Measurements from ENCODE around the gene RABGEF1. TPM values are rescaled to one million over a fixed set of nuclear protein-coding genes. Genes with fewer than 3 reads are reported as not detected.

The RABGEF1 gene
- polyA plus RNA-seq, 1 of the 3 experiments (the other 2 are of a cell fraction) = 25.6 TPM

DNA sequence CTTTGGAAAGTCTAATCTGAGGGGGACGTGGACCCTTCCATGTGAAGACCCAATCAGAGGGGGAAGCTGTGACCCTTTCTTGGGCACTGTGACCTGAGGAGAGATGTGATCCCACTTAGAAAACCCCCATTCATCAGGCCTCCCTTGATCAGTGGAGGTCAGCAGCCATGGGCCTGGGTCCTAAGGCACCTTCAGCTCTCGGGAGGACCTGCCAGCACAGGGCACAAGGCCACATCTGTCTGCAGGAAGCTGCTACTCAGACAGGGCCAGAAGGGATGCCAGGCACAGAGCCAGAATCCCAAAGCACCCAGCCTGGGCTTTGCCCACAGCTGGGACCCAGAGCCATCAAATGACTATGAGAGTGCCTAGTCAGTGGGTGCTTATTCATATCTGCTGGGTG, 14.7 kb upstream of the RABGEF1 start:
- Histone ChIP-seq H3K9ac (no peak overlapping the region), H3K9me2 (no peaks in the 10 kb centered on the region), H3K27me3 (ENCODE audit: insufficient read depth) (no peaks in the 10 kb centered on the region), H3K36me3 (replicated peaks in 1 of 2; ENCODE audit: control insufficient read depth in 1 of 2, insufficient read depth in 2 of 2, low read length in 1 of 2) (peaks cover 7 to 59% of the 10 kb centered on the region in 2 experiments), H3K9me3 (peaks cover 11% of the 10 kb centered on the region; the same call in 1 of the 2 replicates), H4K20me1 (ENCODE audit: insufficient read depth) (no peaks in the 10 kb centered on the region), H3K4me2 (no peak overlapping the region), H2AFZ (ENCODE audit: low read depth) (no peak overlapping the region), H3K27ac (ENCODE audit: low read depth in 2 of 2, low read length in 1 of 2) (no peak overlapping the region), H3K4me1 (ENCODE audit: control insufficient read depth in 1 of 2, insufficient read depth in 2 of 2, low read depth in 1 of 2, low read length in 1 of 2) (no peaks in the 10 kb centered on the region), H3F3A (replicated peaks; ENCODE audit: insufficient read depth) (no peaks in the 10 kb centered on the region), H3K79me2 (ENCODE audit: insufficient read depth) (no peaks in the 10 kb centered on the region), H3K4me3 (ENCODE audit: low read depth in 2 of 2, low read length in 1 of 2) (no peak overlapping the region)
- no peak for TF ChIP-seq GABPA (IDR thresholded peaks at IDR 0.05; ENCODE audit: low read depth)
- no peak for TF ChIP-seq NRF1 (IDR thresholded peaks at IDR 0.05; ENCODE audit: low read depth, low read length)
- no peak for TF ChIP-seq RFX5 (IDR thresholded peaks at IDR 0.05; ENCODE audit: low read length)
- TF ChIP-seq, protein P1, sequence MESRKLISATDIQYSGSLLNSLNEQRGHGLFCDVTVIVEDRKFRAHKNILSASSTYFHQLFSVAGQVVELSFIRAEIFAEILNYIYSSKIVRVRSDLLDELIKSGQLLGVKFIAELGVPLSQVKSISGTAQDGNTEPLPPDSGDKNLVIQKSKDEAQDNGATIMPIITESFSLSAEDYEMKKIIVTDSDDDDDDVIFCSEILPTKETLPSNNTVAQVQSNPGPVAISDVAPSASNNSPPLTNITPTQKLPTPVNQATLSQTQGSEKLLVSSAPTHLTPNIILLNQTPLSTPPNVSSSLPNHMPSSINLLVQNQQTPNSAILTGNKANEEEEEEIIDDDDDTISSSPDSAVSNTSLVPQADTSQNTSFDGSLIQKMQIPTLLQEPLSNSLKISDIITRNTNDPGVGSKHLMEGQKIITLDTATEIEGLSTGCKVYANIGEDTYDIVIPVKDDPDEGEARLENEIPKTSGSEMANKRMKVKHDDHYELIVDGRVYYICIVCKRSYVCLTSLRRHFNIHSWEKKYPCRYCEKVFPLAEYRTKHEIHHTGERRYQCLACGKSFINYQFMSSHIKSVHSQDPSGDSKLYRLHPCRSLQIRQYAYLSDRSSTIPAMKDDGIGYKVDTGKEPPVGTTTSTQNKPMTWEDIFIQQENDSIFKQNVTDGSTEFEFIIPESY (IDR thresholded peaks at IDR 0.05; ENCODE audit: borderline replicate concordance, low read depth) = no peak
- TF ChIP-seq, protein P2, sequence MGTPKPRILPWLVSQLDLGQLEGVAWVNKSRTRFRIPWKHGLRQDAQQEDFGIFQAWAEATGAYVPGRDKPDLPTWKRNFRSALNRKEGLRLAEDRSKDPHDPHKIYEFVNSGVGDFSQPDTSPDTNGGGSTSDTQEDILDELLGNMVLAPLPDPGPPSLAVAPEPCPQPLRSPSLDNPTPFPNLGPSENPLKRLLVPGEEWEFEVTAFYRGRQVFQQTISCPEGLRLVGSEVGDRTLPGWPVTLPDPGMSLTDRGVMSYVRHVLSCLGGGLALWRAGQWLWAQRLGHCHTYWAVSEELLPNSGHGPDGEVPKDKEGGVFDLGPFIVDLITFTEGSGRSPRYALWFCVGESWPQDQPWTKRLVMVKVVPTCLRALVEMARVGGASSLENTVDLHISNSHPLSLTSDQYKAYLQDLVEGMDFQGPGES (IDR thresholded peaks at IDR 0.05; ENCODE audit: low read depth, low read length) = no peak
- no peak for TF ChIP-seq JUND (IDR thresholded peaks at IDR 0.05)
- no peak for DNase-seq
- ChIA-PET CTCF (interaction anchor here (1.6 kb wide), 1 partner anchor 8 kb away, joined by 6 read pairs; no protein-coding TSS in a partner anchor), POLR2A (no interaction called here)
- 100% methylated on average over 2 of the region's 2 CpGs for WGBS (ENCODE audit: low lambda C conversion rate)

DNA sequence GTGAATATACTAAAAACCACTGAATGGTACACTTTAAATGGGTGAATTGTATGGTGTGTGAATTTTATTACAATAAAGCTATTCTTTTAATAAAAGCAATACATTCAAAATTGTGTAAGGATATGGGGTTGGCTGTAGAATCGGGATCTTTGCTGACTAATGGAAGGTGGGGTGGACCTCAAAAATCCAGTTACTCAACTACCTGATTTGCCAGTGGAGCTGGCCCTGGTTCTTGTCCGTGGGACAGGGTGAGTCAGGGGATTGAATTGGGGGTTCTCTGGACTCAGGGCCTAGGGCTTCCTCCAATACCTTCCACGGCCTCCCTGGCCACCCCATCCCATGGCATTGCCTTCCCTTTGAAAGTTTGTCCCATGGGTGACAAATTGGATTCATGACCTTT, 13.5 kb upstream of the RABGEF1 start:
- Histone ChIP-seq H3K9me3 (peaks cover 11% of the 10 kb centered on the region; the same call in 1 of the 2 replicates), H3K9ac (no peak overlapping the region), H3F3A (replicated peaks; ENCODE audit: insufficient read depth) (no peaks in the 10 kb centered on the region), H3K36me3 (replicated peaks in 1 of 2; ENCODE audit: control insufficient read depth in 1 of 2, insufficient read depth in 2 of 2, low read length in 1 of 2) (peaks cover 7 to 49% of the 10 kb centered on the region in 2 experiments), H4K20me1 (ENCODE audit: insufficient read depth) (no peaks in the 10 kb centered on the region), H3K79me2 (ENCODE audit: insufficient read depth) (no peaks in the 10 kb centered on the region), H3K27ac (ENCODE audit: low read depth in 2 of 2, low read length in 1 of 2) (no peak overlapping the region), H3K4me1 (ENCODE audit: control insufficient read depth in 1 of 2, insufficient read depth in 2 of 2, low read depth in 1 of 2, low read length in 1 of 2) (peaks cover 0 to 6% of the 10 kb centered on the region in 2 experiments; a peak in 1 of 4 replicates), H3K4me2 (no peak overlapping the region), H3K9me2 (no peaks in the 10 kb centered on the region), H2AFZ (ENCODE audit: low read depth) (no peak overlapping the region), H3K27me3 (ENCODE audit: insufficient read depth) (no peaks in the 10 kb centered on the region), H3K4me3 (ENCODE audit: low read depth in 2 of 2, low read length in 1 of 2) (no peak overlapping the region)
- ChIA-PET POLR2A (no interaction called here), CTCF (no interaction called here)
- no peak for DNase-seq
- 81% methylated on average over 3 of the region's 3 CpGs for WGBS (ENCODE audit: low lambda C conversion rate)
- TF ChIP-seq EZH2phosphoT487 (IDR thresholded peaks at IDR 0.05; ENCODE audit: borderline replicate concordance, low read depth) (no peak), MEF2A (IDR thresholded peaks at IDR 0.05; ENCODE audit: borderline replicate concordance, low read depth) (no peak), RFX5 (IDR thresholded peaks at IDR 0.05; ENCODE audit: low read length) (no peak), TCF12 (IDR thresholded peaks at IDR 0.05) (no peak), EP300 (IDR thresholded peaks at IDR 0.05; ENCODE audit: borderline replicate concordance in 1 of 2, low read depth in 1 of 2, low read length in 1 of 2) (no peak), TEAD4 (IDR thresholded peaks at IDR 0.05; ENCODE audit: borderline replicate concordance, insufficient read depth) (no peak), MXI1 (IDR thresholded peaks at IDR 0.05; ENCODE audit: low read depth, low read length) (no peak), GABPA (IDR thresholded peaks at IDR 0.05; ENCODE audit: low read depth) (no peak), NRF1 (IDR thresholded peaks at IDR 0.05; ENCODE audit: low read depth, low read length) (no peak), RAD21 (IDR thresholded peaks at IDR 0.05; ENCODE audit: low read length) (no peak), FOXJ3 (CRISPR knock-in tag; IDR thresholded peaks at IDR 0.05) (no peak), NFIC (IDR thresholded peaks at IDR 0.05; ENCODE audit: borderline replicate concordance) (no peak), YY1 (IDR thresholded peaks at IDR 0.05; ENCODE audit: low read depth) (no peak), CHD2 (IDR thresholded peaks at IDR 0.05; ENCODE audit: low read length, partially characterized antibody) (no peak)
- TF ChIP-seq, protein P1 (IDR thresholded peaks at IDR 0.05; ENCODE audit: borderline replicate concordance, low read depth) = no peak
- TF ChIP-seq, protein P3, sequence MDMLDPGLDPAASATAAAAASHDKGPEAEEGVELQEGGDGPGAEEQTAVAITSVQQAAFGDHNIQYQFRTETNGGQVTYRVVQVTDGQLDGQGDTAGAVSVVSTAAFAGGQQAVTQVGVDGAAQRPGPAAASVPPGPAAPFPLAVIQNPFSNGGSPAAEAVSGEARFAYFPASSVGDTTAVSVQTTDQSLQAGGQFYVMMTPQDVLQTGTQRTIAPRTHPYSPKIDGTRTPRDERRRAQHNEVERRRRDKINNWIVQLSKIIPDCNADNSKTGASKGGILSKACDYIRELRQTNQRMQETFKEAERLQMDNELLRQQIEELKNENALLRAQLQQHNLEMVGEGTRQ (IDR thresholded peaks at IDR 0.05; ENCODE audit: borderline replicate concordance, low read depth, low read length) = no peak
- TF ChIP-seq, protein P4, sequence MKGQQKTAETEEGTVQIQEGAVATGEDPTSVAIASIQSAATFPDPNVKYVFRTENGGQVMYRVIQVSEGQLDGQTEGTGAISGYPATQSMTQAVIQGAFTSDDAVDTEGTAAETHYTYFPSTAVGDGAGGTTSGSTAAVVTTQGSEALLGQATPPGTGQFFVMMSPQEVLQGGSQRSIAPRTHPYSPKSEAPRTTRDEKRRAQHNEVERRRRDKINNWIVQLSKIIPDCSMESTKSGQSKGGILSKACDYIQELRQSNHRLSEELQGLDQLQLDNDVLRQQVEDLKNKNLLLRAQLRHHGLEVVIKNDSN (IDR thresholded peaks at IDR 0.05; ENCODE audit: borderline replicate concordance, low read depth) = no peak
- TF ChIP-seq, protein P5, sequence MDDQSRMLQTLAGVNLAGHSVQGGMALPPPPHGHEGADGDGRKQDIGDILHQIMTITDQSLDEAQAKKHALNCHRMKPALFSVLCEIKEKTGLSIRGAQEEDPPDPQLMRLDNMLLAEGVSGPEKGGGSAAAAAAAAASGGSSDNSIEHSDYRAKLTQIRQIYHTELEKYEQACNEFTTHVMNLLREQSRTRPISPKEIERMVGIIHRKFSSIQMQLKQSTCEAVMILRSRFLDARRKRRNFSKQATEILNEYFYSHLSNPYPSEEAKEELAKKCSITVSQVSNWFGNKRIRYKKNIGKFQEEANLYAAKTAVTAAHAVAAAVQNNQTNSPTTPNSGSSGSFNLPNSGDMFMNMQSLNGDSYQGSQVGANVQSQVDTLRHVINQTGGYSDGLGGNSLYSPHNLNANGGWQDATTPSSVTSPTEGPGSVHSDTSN (IDR thresholded peaks at IDR 0.05) = no peak
